ENCODE results near the gene PGA5. TPM values are rescaled to one million over a fixed set of nuclear protein-coding genes. Genes with fewer than 3 reads are reported as not detected.
A peak's percentile ranks its signal among the peaks of the same experiment; 100 is the strongest.

Gene PGA5
- total and polyA plus RNA-seq, 9 of the 15 experiments (the other 6 are each of a cell fraction or from before 2014, with no cell fraction given), result not detected

- in situ Hi-C loops (cut with MboI), result no loop called here
- 74% methylated on average over 4 of the region's 4 CpGs for WGBS (ENCODE audit: insufficient coverage, low coverage, missing lambda C conversion rate)
- Histone ChIP-seq H3K9me3 (replicated peaks; ENCODE audit: control insufficient read depth, insufficient read depth, low read depth, low read length) (no peaks in the 10 kb centered on the region), H3K9me1 (ENCODE audit: control insufficient read depth, insufficient read depth, low read length) (no peaks in the 10 kb centered on the region), H3K79me2 (ENCODE audit: control insufficient read depth, insufficient read depth, low read length) (no peaks in the 10 kb centered on the region), H3K9ac (ENCODE audit: insufficient read depth in 1 of 2, low read depth in 2 of 2, low read length in 2 of 2) (no peak overlapping the region), H4K20me1 (replicated peaks; ENCODE audit: control insufficient read depth, insufficient read depth, low read length) (no peaks in the 10 kb centered on the region), H2AFZ (ENCODE audit: low read depth, low read length) (no peak overlapping the region), H3K4me3 (no peak overlapping the region), H3K27me3 (ENCODE audit: control insufficient read depth in 2 of 2, insufficient read depth in 2 of 2, low read length in 2 of 2) (no peaks in the 10 kb centered on the region), H3K27ac (ENCODE audit: extremely low read depth, low read depth, low read length) (no peak overlapping the region), H3K36me3 (ENCODE audit: control insufficient read depth, insufficient read depth, low read length) (peaks cover 5% of the 10 kb centered on the region; the same call in 2 of the 3 replicates), H3K4me1 (replicated peaks in 1 of 2; ENCODE audit: control insufficient read depth in 2 of 2, insufficient read depth in 2 of 2, low read length in 2 of 2) (peaks cover 32 to 49% of the 10 kb centered on the region in 2 experiments), H3K4me2 (ENCODE audit: insufficient read depth, low read length) (no peak overlapping the region)
- DNase-seq (ENCODE audit: extremely low read depth in 1 of 4, low spot score in 3 of 4), result no peak
- BruUV-seq (replicated peaks), result no TSS peak
- FAIRE-seq, result no peak
- intact Hi-C loops (cut with micrococcal nuclease), result no loop called here
- POLR2A ChIA-PET, result no interaction called here
- TF ChIP-seq ZNF316 (IDR thresholded peaks at IDR 0.05), result peak; percentile 64
- 0 out of 2 replicates have a peak, but pooled peaks have one; percentile 14 for TF ChIP-seq MAFF (IDR thresholded peaks at IDR 0.05; ENCODE audit: low read length)
- TF ChIP-seq ZSCAN32 (CRISPR knock-in tag; IDR thresholded peaks at IDR 0.05), result no peak
- no peak for TF ChIP-seq TEAD2 (tag; IDR thresholded peaks at IDR 0.05)
- TF ChIP-seq C11orf30 (IDR thresholded peaks at IDR 0.05; ENCODE audit: low read depth), result peak; percentile 41; the same call in 1 of the 2 replicates
- no peak for ATAC-seq
- CTCF ChIA-PET (ENCODE audit: low intra/inter-chr PET ratio), result no interaction called here
These were observed 42.6 kb downstream of the PGA5 start for GRCh38 chr11:61283613-61284012.

GRCh38 chr11:61287338-61287977 lies 46.5 kb downstream of the PGA5 start:
- Histone ChIP-seq H3K27ac (ENCODE audit: extremely low read depth, low read depth, low read length) (peak overlapping the region; percentile 97), H3K9me1 (ENCODE audit: control insufficient read depth, insufficient read depth, low read length) (no peaks in the 10 kb centered on the region), H4K20me1 (replicated peaks; ENCODE audit: control insufficient read depth, insufficient read depth, low read length) (no peaks in the 10 kb centered on the region), H3K27me3 (ENCODE audit: control insufficient read depth in 2 of 2, insufficient read depth in 2 of 2, low read length in 2 of 2) (no peaks in the 10 kb centered on the region), H3K4me2 (ENCODE audit: insufficient read depth, low read length) (peak overlapping the region; percentile 88), H3K4me1 (replicated peaks in 1 of 2; ENCODE audit: control insufficient read depth in 2 of 2, insufficient read depth in 2 of 2, low read length in 2 of 2) (peaks cover 25 to 43% of the 10 kb centered on the region in 2 experiments), H3K9me3 (replicated peaks; ENCODE audit: control insufficient read depth, insufficient read depth, low read depth, low read length) (0 out of 2 replicates have a peak, but pooled peaks cover under 1% of the 10 kb centered on the region), H3K9ac (ENCODE audit: insufficient read depth in 1 of 2, low read depth in 2 of 2, low read length in 2 of 2) (peak overlapping the region; percentile 69; a peak in 3 of 4 replicates), H3K36me3 (ENCODE audit: control insufficient read depth, insufficient read depth, low read length) (peaks cover 5% of the 10 kb centered on the region; the same call in 2 of the 3 replicates), H3K4me3 (no peak overlapping the region), H2AFZ (ENCODE audit: low read depth, low read length) (peak overlapping the region; percentile 94), H3K79me2 (ENCODE audit: control insufficient read depth, insufficient read depth, low read length) (no peaks in the 10 kb centered on the region)
- intact Hi-C loops (cut with micrococcal nuclease), result loop anchor here (5.0 kb wide), 1 partner anchor 45 kb away; the partner anchor contains the start of genes DDB1 and TKFC
- ATAC-seq, result peak; percentile 95
- BruUV-seq (replicated peaks), result no TSS peak
- CTCF ChIA-PET (ENCODE audit: low intra/inter-chr PET ratio), result no interaction called here
- POLR2A ChIA-PET, result interaction anchor here (1.1 to 1.5 kb wide), 2 partner anchors 24 to 44 kb away, joined by 4 to 5 read pairs; no protein-coding TSS in a partner anchor
- in situ Hi-C loops (cut with MboI), result no loop called here
- peak; percentile 99 for FAIRE-seq
- peak; percentile 88 to 97 (median 93) for DNase-seq (ENCODE audit: extremely low read depth in 1 of 4, low spot score in 3 of 4)
- under 1% methylated on average over 14 of the region's 14 CpGs for WGBS (ENCODE audit: insufficient coverage, low coverage, missing lambda C conversion rate)
- TF ChIP-seq ILF3 (IDR thresholded peaks at IDR 0.05; ENCODE audit: borderline replicate concordance) (no peak), ZNF24 (IDR thresholded peaks at IDR 0.05) (no peak), CEBPG (CRISPR knock-in tag; IDR thresholded peaks at IDR 0.05) (no peak), CEBPG (tag; conservative IDR thresholded peaks at IDR 0.05 in 1 of 2, IDR thresholded peaks at IDR 0.05 in 1 of 2) (no peak), AFF1 (IDR thresholded peaks at IDR 0.05; ENCODE audit: low read depth in 1 of 2, partially characterized antibody in 2 of 2) (peak in 1 of 2 experiments; percentile 16), TARDBP (IDR thresholded peaks at IDR 0.05) (peak; percentile 68; the same call in 1 of the 2 replicates)

Measured in K562 (cell line).